HFF-Myc (cell line): ENCODE data around the gene CELSR3.
A peak's percentile ranks its signal among the peaks of the same experiment; 100 is the strongest.

ENCODE experiments used
- DNase-seq: peaks from one replicate; pipeline ENCODE4 v3.0.0-alpha.2; 2011; ENCODE audit warnings: low read depth; ENCODE audit errors: extremely low read depth
- H3K4me3 ChIP-seq: replicated peaks from 2 replicates; pipeline ENCODE4 v1.5.1; 2011; ENCODE audit warnings: low read depth, mild to moderate bottlenecking, control low read depth, low read length
- CTCF ChIP-seq: IDR thresholded peaks from 2 replicates; pipeline ENCODE4 v1.5.1; 2012; ENCODE audit warnings: mild to moderate bottlenecking, low read depth, low read length, control low read depth; ENCODE audit errors: missing control alignments

CELSR3 gene

GRCh38 chr3:48609088-48610005 is 53.3 kb downstream of the CELSR3 start, which contains the start of gene UQCRC1:
TSS of gene UQCRC1 (minus strand) at chr3:48609646. CDS start at chr3:48609620, 26 bp downstream.
- TF ChIP-seq CTCF = peak; percentile 56
- DNase-seq = peak; percentile 67
- H3K4me3 ChIP-seq = peak within 1 kb of the TSS; percentile 97

GRCh38 chr3:48607519-48607918 is 55.2 kb downstream of the CELSR3 start:
- TF ChIP-seq CTCF = no peak
- H3K4me3 ChIP-seq = no peak overlapping the region
- DNase-seq = no peak

GRCh38 chr3:48601622-48601994 is 61.1 kb downstream of the CELSR3 start:
- H3K4me3 ChIP-seq = no peak overlapping the region
- no peak for TF ChIP-seq CTCF
- no peak for DNase-seq

GRCh38 chr3:48600711-48601621 is 61.7 kb downstream of the CELSR3 start:
- DNase-seq = no peak
- no peak for TF ChIP-seq CTCF
- H3K4me3 ChIP-seq = no peak overlapping the region

- peak overlapping the region; percentile 27 for H3K4me3 ChIP-seq
- no peak for TF ChIP-seq CTCF
- DNase-seq = no peak
Measured at GRCh38 chr3:48599509-48600285, 63.0 kb downstream of the CELSR3 start.

GRCh38 chr3:48599077-48599501 is 63.6 kb downstream of the CELSR3 start:
- no peak for TF ChIP-seq CTCF
- peak overlapping the region; percentile 27 for H3K4me3 ChIP-seq
- DNase-seq = no peak
